OCI-LY7 (cell line): ENCODE data around the gene CCDC141. TPM values are rescaled to one million over a fixed set of nuclear protein-coding genes. Genes with fewer than 3 reads are reported as not detected.

Experiments
- BruUV-seq: library from RNA; stranded (reverse); fragments of 400-500 nt; replicated peaks from 2 replicates; lab custom pipeline; 2021; lab: Mats Ljungman, UMichigan
- CTCF ChIA-PET: fragments of 300-600 bp; sonication (Branson Sonifier 250); formaldehyde crosslinking; loops from one replicate; lab custom pipeline; 2022; ENCODE audit warnings: antibody characterized with exemption; ENCODE audit not compliant: unreplicated experiment; lab: Charles Lee
- POLR2A ChIA-PET: fragments of 300-600 bp; sonication (Branson Sonifier 250); formaldehyde crosslinking; loops from one replicate; lab custom pipeline; 2022; ENCODE audit warnings: antibody characterized with exemption; lab: Charles Lee
- DNase-seq: peaks from one replicate; pipeline ENCODE4 v3.0.0-alpha.2; 2015; ENCODE audit warnings: low spot score
- H2AFZ ChIP-seq: fragments of 200-600 bp; sonication (generic), shearing (Covaris generic); 2 replicates; pipeline ENCODE4 v1.6.1; 2014; ENCODE audit warnings: mild to moderate bottlenecking, antibody characterized with exemption, low read length, moderate library complexity
- H3K27ac ChIP-seq: fragments of 200-600 bp; sonication (generic); 2 replicates; pipeline ENCODE4 v1.5.1; 2014; ENCODE audit warnings: mixed run types, low read depth, mild to moderate bottlenecking, moderate library complexity, low read length, inconsistent platforms; ENCODE audit not compliant: poor library complexity, severe bottlenecking
- H3K36me3 ChIP-seq: fragments of 200-600 bp; sonication (generic); 2 replicates; pipeline ENCODE4 v1.6.1; 2014; ENCODE audit warnings: mild to moderate bottlenecking, antibody characterized with exemption, low read length, moderate library complexity, mixed read lengths; ENCODE audit not compliant: insufficient read depth
- H3K4me1 ChIP-seq: fragments of 200-600 bp; sonication (generic); 2 replicates; pipeline ENCODE4 v1.5.1; 2014; ENCODE audit warnings: mild to moderate bottlenecking, low read length; ENCODE audit not compliant: insufficient read depth, poor library complexity, severe bottlenecking
- H3K4me2 ChIP-seq: fragments of 200-600 bp; sonication (generic); 2 replicates; pipeline ENCODE4 v1.6.1; 2014; ENCODE audit warnings: mild to moderate bottlenecking, low read length
- H3K4me3 ChIP-seq: fragments of 200-600 bp; sonication (generic); 2 replicates; pipeline ENCODE4 v1.5.1; 2014; ENCODE audit warnings: mild to moderate bottlenecking, low read depth, low read length; ENCODE audit not compliant: poor library complexity, severe bottlenecking
- H3K79me2 ChIP-seq: fragments of 200-600 bp; sonication (generic); 2 replicates; pipeline ENCODE4 v1.6.1; 2016; ENCODE audit warnings: low read depth, mild to moderate bottlenecking, low read length, moderate library complexity, mixed read lengths; ENCODE audit not compliant: insufficient read depth
- H3K9me2 ChIP-seq: fragments of 200-600 bp; sonication (generic); 2 replicates; pipeline ENCODE4 v1.6.1; 2016; ENCODE audit warnings: mild to moderate bottlenecking, low read length, mixed read lengths; ENCODE audit not compliant: insufficient read depth
- H3K9me3 ChIP-seq: fragments of 200-600 bp; sonication (generic); 2 replicates; pipeline ENCODE4 v1.6.1; 2014; ENCODE audit warnings: mild to moderate bottlenecking, mixed run types, low read length, mixed read lengths
- H4K20me1 ChIP-seq: fragments of 200-600 bp; sonication (generic); 2 replicates; pipeline ENCODE4 v1.6.1; 2014; ENCODE audit warnings: mild to moderate bottlenecking, antibody characterized with exemption, low read length, moderate library complexity, mixed read lengths; ENCODE audit not compliant: insufficient read depth
- CTCF ChIP-seq: fragments of 200-600 bp; sonication (generic); conservative IDR thresholded peaks from 2 replicates; pipeline ENCODE4 v1.5.1; 2014; ENCODE audit warnings: mild to moderate bottlenecking, antibody characterized with exemption, low read length, moderate library complexity, mixed read lengths
- EZH2phosphoT487 ChIP-seq: fragments of 200-600 bp; sonication (generic); IDR thresholded peaks from 2 replicates; pipeline ENCODE4 v1.6.1; 2018; ENCODE audit warnings: low read depth, borderline replicate concordance, mild to moderate bottlenecking, mixed run types, antibody characterized with exemption, low read length, moderate library complexity, mixed read lengths
- intact Hi-C: fragments of 100-400 bp; cut with micrococcal nuclease; formaldehyde crosslinking; loops from one replicate; pipeline ENCODE4 v1.10.0; 2022; ENCODE audit not compliant: unreplicated experiment
- total RNA-seq, 2 experiments: library from RNA; depleted of rRNA in 1 of 2; stranded (reverse); fragments of >200 nt in 1 of 2; shearing (Covaris generic) in 1 of 2; gene quantifications; 2 replicates each; pipeline ENCODE4 v1.2.3, GENCODE V29; 2014 to 2022

The CCDC141 gene
- total RNA-seq, 2 experiments from 2014 or later = 0.32 TPM; not detected in 1

GRCh38 chr2:178951266-178952006, 98.5 kb downstream of the CCDC141 start:
- Histone ChIP-seq H3K27ac (no peak overlapping the region), H4K20me1 (no peaks in the 10 kb centered on the region), H3K36me3 (no peaks in the 10 kb centered on the region), H2AFZ (no peak overlapping the region), H3K9me3 (no peaks in the 10 kb centered on the region), H3K4me1 (no peaks in the 10 kb centered on the region), H3K79me2 (no peaks in the 10 kb centered on the region), H3K4me2 (no peak overlapping the region), H3K4me3 (no peak overlapping the region), H3K9me2 (no peaks in the 10 kb centered on the region)
- POLR2A ChIA-PET = interaction anchor here (0.5 to 0.7 kb wide), 2 partner anchors 98 to 634 kb away, joined by 3 read pairs; no protein-coding TSS in a partner anchor
- no peak for TF ChIP-seq EZH2phosphoT487
- TF ChIP-seq CTCF = no peak
- DNase-seq = no peak
- CTCF ChIA-PET = no interaction called here
- no TSS peak for BruUV-seq
- intact Hi-C loops = no loop called here

- Histone ChIP-seq H4K20me1 (no peaks in the 10 kb centered on the region), H3K4me2 (no peak overlapping the region), H3K4me1 (no peaks in the 10 kb centered on the region), H3K9me2 (no peaks in the 10 kb centered on the region), H3K27ac (no peak overlapping the region), H3K4me3 (no peak overlapping the region), H3K36me3 (no peaks in the 10 kb centered on the region), H2AFZ (no peak overlapping the region), H3K9me3 (no peaks in the 10 kb centered on the region), H3K79me2 (no peaks in the 10 kb centered on the region)
- DNase-seq = no peak
- no peak for TF ChIP-seq CTCF
- TF ChIP-seq EZH2phosphoT487 = no peak
- no TSS peak for BruUV-seq
- POLR2A ChIA-PET = interaction anchor here (0.6 to 1.2 kb wide), 2 partner anchors 11 to 213 kb away, joined by 3 to 4 read pairs; no protein-coding TSS in a partner anchor
- CTCF ChIA-PET = no interaction called here
- intact Hi-C loops = no loop called here
Observed at GRCh38 chr2:178949584-178949983, 100.4 kb downstream of the CCDC141 start.

- intact Hi-C loops = no loop called here
- BruUV-seq = no TSS peak
- DNase-seq = no peak
- H3K9me2 ChIP-seq = no peaks in the 10 kb centered on the region
- H3K4me1 ChIP-seq = no peaks in the 10 kb centered on the region
- no peaks in the 10 kb centered on the region for H4K20me1 ChIP-seq
- no peaks in the 10 kb centered on the region for H3K36me3 ChIP-seq
- no peak for TF ChIP-seq EZH2phosphoT487
- TF ChIP-seq CTCF = no peak
- no peaks in the 10 kb centered on the region for H3K9me3 ChIP-seq
- POLR2A ChIA-PET = interaction anchor here (0.6 kb wide), 1 partner anchor 214 kb away, joined by 4 read pairs; no protein-coding TSS in a partner anchor
- CTCF ChIA-PET = no interaction called here
- H3K4me2 ChIP-seq = no peak overlapping the region
- no peak overlapping the region for H3K4me3 ChIP-seq
- no peaks in the 10 kb centered on the region for H3K79me2 ChIP-seq
- no peak overlapping the region for H3K27ac ChIP-seq
- H2AFZ ChIP-seq = no peak overlapping the region
Observed at GRCh38 chr2:178949151-178949550, 100.8 kb downstream of the CCDC141 start.
